ENCODE measurements around the gene ZNF425. TPM values are rescaled to one million over a fixed set of nuclear protein-coding genes. Genes with fewer than 3 reads are reported as not detected.

The ZNF425 gene
- total and polyA plus RNA-seq, 4 donors = 0.25 to 0.98 (median 0.58) TPM

GRCh38 chr7:149166142-149166541, 40.0 kb upstream of the ZNF425 start:
- Histone ChIP-seq H3K9me3 (ENCODE audit: control insufficient read depth in 4 of 4, low read length in 3 of 4) (no peaks in the 10 kb centered on the region), H3K27me3 (ENCODE audit: control insufficient read depth in 4 of 4, insufficient read depth in 4 of 4, low read length in 3 of 4) (no peaks in the 10 kb centered on the region), H3K36me3 (ENCODE audit: control insufficient read depth in 4 of 4, insufficient read depth in 3 of 4, low read depth in 1 of 4, low read length in 3 of 4) (peaks cover 13 to 49% (median 39%) of the 10 kb centered on the region in 4 donors), H3K4me3 (ENCODE audit: low read depth in 1 of 3, low read length in 3 of 3) (no peak overlapping the region), H3K9ac (ENCODE audit: low read depth in 1 of 2, low read length in 2 of 2) (no peak overlapping the region), H3K4me1 (ENCODE audit: control insufficient read depth in 4 of 4, insufficient read depth in 4 of 4, low read length in 3 of 4) (no peaks in the 10 kb centered on the region), H3K27ac (ENCODE audit: low read depth in 1 of 2, low read length in 2 of 2) (no peak overlapping the region)
- TF ChIP-seq REST (IDR thresholded peaks at IDR 0.05) (no peak), EGR1 (IDR thresholded peaks at IDR 0.05; ENCODE audit: low read depth in 2 of 2) (no peak), RAD21 (IDR thresholded peaks at IDR 0.05) (no peak), GABPA (IDR thresholded peaks at IDR 0.05 in 1 of 2, conservative IDR thresholded peaks at IDR 0.05 in 1 of 2) (no peak), ATF3 (IDR thresholded peaks at IDR 0.05) (no peak), NR2F2 (IDR thresholded peaks at IDR 0.05) (no peak), FOXA2 (IDR thresholded peaks at IDR 0.05) (no peak), JUND (IDR thresholded peaks at IDR 0.05) (no peak), FOXA1 (IDR thresholded peaks at IDR 0.05) (no peak), RXRA (IDR thresholded peaks at IDR 0.05) (no peak), CTCF (IDR thresholded peaks at IDR 0.05; ENCODE audit: low read depth, low read length, missing input control) (no peak), ZBTB33 (IDR thresholded peaks at IDR 0.05) (no peak)
- 85% methylated on average over 1 of the region's 1 CpG for WGBS
- DNase-seq (ENCODE audit: low spot score) = no peak

- Histone ChIP-seq H3K9me3 (ENCODE audit: control insufficient read depth in 4 of 4, low read length in 3 of 4) (no peaks in the 10 kb centered on the region), H3K27ac (ENCODE audit: low read depth in 1 of 2, low read length in 2 of 2) (no peak overlapping the region), H3K27me3 (ENCODE audit: control insufficient read depth in 4 of 4, insufficient read depth in 4 of 4, low read length in 3 of 4) (no peaks in the 10 kb centered on the region), H3K4me3 (ENCODE audit: low read depth in 1 of 3, low read length in 3 of 3) (no peak overlapping the region), H3K4me1 (ENCODE audit: control insufficient read depth in 4 of 4, insufficient read depth in 4 of 4, low read length in 3 of 4) (no peaks in the 10 kb centered on the region), H3K9ac (ENCODE audit: low read depth in 1 of 2, low read length in 2 of 2) (no peak overlapping the region), H3K36me3 (ENCODE audit: control insufficient read depth in 4 of 4, insufficient read depth in 3 of 4, low read depth in 1 of 4, low read length in 3 of 4) (peaks cover 5 to 22% (median 15%) of the 10 kb centered on the region in 4 donors)
- TF ChIP-seq NR2F2 (IDR thresholded peaks at IDR 0.05) (no peak), EGR1 (IDR thresholded peaks at IDR 0.05; ENCODE audit: low read depth in 2 of 2) (no peak), GABPA (IDR thresholded peaks at IDR 0.05 in 1 of 2, conservative IDR thresholded peaks at IDR 0.05 in 1 of 2) (no peak), CTCF (IDR thresholded peaks at IDR 0.05; ENCODE audit: low read depth, low read length, missing input control) (no peak), YY1 (IDR thresholded peaks at IDR 0.05) (no peak), HNF4G (IDR thresholded peaks at IDR 0.05) (no peak), FOXA1 (IDR thresholded peaks at IDR 0.05) (no peak)
- 80% methylated on average over 5 of the region's 5 CpGs for WGBS
- no peak for DNase-seq (ENCODE audit: low spot score)
These were observed 35.2 kb upstream of the ZNF425 start for GRCh38 chr7:149161241-149161848.
